ENCODE results near the gene VTCN1.

DNA sequence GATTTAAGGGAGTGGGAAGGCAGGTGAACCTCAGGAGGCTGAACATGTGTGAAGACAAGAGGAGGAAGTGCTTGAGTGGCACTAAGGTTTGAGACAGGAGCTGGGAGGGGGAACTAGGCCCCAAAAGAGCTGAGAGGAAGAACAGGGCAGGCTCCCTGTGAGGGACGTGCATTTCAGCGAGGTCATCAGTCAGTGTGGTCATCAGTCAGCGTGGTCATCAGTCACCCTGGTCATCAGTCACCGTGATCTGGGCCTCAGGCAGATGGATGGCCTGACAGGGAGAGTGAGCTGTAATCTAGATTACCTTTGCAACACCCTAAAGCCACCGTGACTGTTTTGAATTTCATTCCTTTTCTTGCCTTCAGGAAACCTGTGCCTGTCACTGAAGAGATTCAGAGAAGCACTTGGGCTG, 29.1 kb downstream of the VTCN1 start:
- TF ChIP-seq CTCF (IDR thresholded peaks at IDR 0.05) (no peak), POLR2AphosphoS5 (IDR thresholded peaks at IDR 0.05; ENCODE audit: low read depth, low read length) (no peak)

All from Panc1 (cell line).